H9 (cell line): Measurements from ENCODE around the gene SSX2IP. TPM values are rescaled to one million over a fixed set of nuclear protein-coding genes. Genes with fewer than 3 reads are reported as not detected.
A peak's percentile ranks its signal among the peaks of the same experiment; 100 is the strongest.

Experiments
- DNase-seq: peaks from one replicate; pipeline ENCODE4 v3.0.0-alpha.2; 2017
- H2AFZ ChIP-seq: one replicate; pipeline ENCODE4 v1.6.1; 2013; ENCODE audit warnings: mild to moderate bottlenecking, low read length, control low read depth, moderate library complexity
- H2AK5ac ChIP-seq: 2 replicates; pipeline ENCODE4 v1.6.1; 2013; ENCODE audit warnings: low read length, control low read depth, mixed read lengths; ENCODE audit not compliant: insufficient read length
- H2BK120ac ChIP-seq: one replicate; pipeline ENCODE4 v1.6.1; 2013; ENCODE audit warnings: low read depth, mild to moderate bottlenecking, low read length, control low read depth, inconsistent platforms; ENCODE audit not compliant: poor library complexity, severe bottlenecking
- H2BK12ac ChIP-seq: 2 replicates; pipeline ENCODE4 v1.6.1; 2013; ENCODE audit warnings: low read length, control low read depth, mixed read lengths, low read depth; ENCODE audit not compliant: insufficient read length
- H2BK15ac ChIP-seq: 2 replicates; pipeline ENCODE4 v1.6.1; 2013; ENCODE audit warnings: low read depth, low read length, control low read depth
- H2BK20ac ChIP-seq: one replicate; pipeline ENCODE4 v1.6.1; 2013; ENCODE audit warnings: low read depth, mild to moderate bottlenecking, low read length, control low read depth, inconsistent platforms; ENCODE audit not compliant: poor library complexity, severe bottlenecking
- H2BK5ac ChIP-seq: 2 replicates; pipeline ENCODE4 v1.6.1; 2013; ENCODE audit warnings: low read length, control low read depth, mixed read lengths; ENCODE audit not compliant: insufficient read length
- H3K14ac ChIP-seq: 2 replicates; pipeline ENCODE4 v1.6.1; 2013; ENCODE audit warnings: low read length, control low read depth; ENCODE audit not compliant: insufficient read depth
- H3K18ac ChIP-seq: 2 replicates; pipeline ENCODE4 v1.6.1; 2013; ENCODE audit warnings: low read depth, mild to moderate bottlenecking, mixed read lengths, low read length, control low read depth; ENCODE audit not compliant: insufficient read length
- H3K23ac ChIP-seq: 2 replicates; pipeline ENCODE4 v1.6.1; 2013; ENCODE audit warnings: low read length, control low read depth, mixed read lengths, low read depth; ENCODE audit not compliant: insufficient read length
- H3K23me2 ChIP-seq: 2 replicates; pipeline ENCODE4 v1.6.1; 2013; ENCODE audit warnings: low read depth, mild to moderate bottlenecking, mixed read lengths, low read length, control low read depth; ENCODE audit not compliant: insufficient read length, poor library complexity, severe bottlenecking
- H3K27ac ChIP-seq: 2 replicates; pipeline ENCODE4 v1.5.1; 2013; ENCODE audit warnings: low read length, control low read depth, mixed read lengths, low read depth; ENCODE audit not compliant: insufficient read length
- H3K27me3 ChIP-seq: 2 replicates; pipeline ENCODE4 v1.6.1; 2013; ENCODE audit warnings: low read length, control low read depth, inconsistent platforms; ENCODE audit not compliant: insufficient read depth
- H3K4ac ChIP-seq: 2 replicates; pipeline ENCODE4 v1.6.1; 2013; ENCODE audit warnings: low read depth, mild to moderate bottlenecking, control low read depth, inconsistent platforms, low read length, moderate library complexity
- H3K4me1 ChIP-seq: 2 replicates; pipeline ENCODE4 v1.6.1; 2013; ENCODE audit warnings: low read length, control low read depth, inconsistent platforms; ENCODE audit not compliant: insufficient read depth
- H3K4me2 ChIP-seq: 2 replicates; pipeline ENCODE4 v1.6.1; 2013; ENCODE audit warnings: low read length, control low read depth, mixed read lengths; ENCODE audit not compliant: insufficient read length, insufficient read depth
- H3K56ac ChIP-seq: 2 replicates; pipeline ENCODE4 v1.6.1; 2013; ENCODE audit warnings: low read depth, mild to moderate bottlenecking, mixed read lengths, low read length, control low read depth; ENCODE audit not compliant: insufficient read length
- H3K79me1 ChIP-seq: 2 replicates; pipeline ENCODE4 v1.6.1; 2013; ENCODE audit warnings: low read depth, mild to moderate bottlenecking, moderate library complexity, low read length, control low read depth, inconsistent platforms; ENCODE audit not compliant: insufficient read depth, poor library complexity, severe bottlenecking
- H3K79me2 ChIP-seq: 2 replicates; pipeline ENCODE4 v1.6.1; 2013; ENCODE audit warnings: low read length, control low read depth, inconsistent platforms; ENCODE audit not compliant: insufficient read depth
- H3K9ac ChIP-seq: 2 replicates; pipeline ENCODE4 v1.6.1; 2013; ENCODE audit warnings: low read length, control low read depth, mixed read lengths; ENCODE audit not compliant: insufficient read length; ENCODE audit errors: extremely low read depth
- H3K9me3 ChIP-seq: one replicate; pipeline ENCODE4 v1.6.1; 2013; ENCODE audit warnings: low read depth, low read length, inconsistent platforms; ENCODE audit not compliant: control insufficient read depth
- H3T11ph ChIP-seq: one replicate; pipeline ENCODE4 v1.6.1; 2013; ENCODE audit warnings: mild to moderate bottlenecking, low read length, control low read depth, inconsistent platforms
- H4K20me1 ChIP-seq: one replicate; pipeline ENCODE4 v1.6.1; 2013; ENCODE audit not compliant: control insufficient read depth, insufficient read length, insufficient read depth
- H4K5ac ChIP-seq: 2 replicates; pipeline ENCODE4 v1.6.1; 2013; ENCODE audit warnings: low read depth, mild to moderate bottlenecking, mixed read lengths, low read length, control low read depth; ENCODE audit not compliant: insufficient read length
- H4K8ac ChIP-seq: replicated peaks from 2 replicates; pipeline ENCODE4 v1.6.1; 2013; ENCODE audit warnings: low read length, control low read depth, mixed read lengths, low read depth; ENCODE audit not compliant: insufficient read length
- H4K91ac ChIP-seq: 2 replicates; pipeline ENCODE4 v1.6.1; 2013; ENCODE audit warnings: low read depth, mild to moderate bottlenecking, moderate library complexity, mixed read lengths, low read length, control low read depth; ENCODE audit not compliant: insufficient read length
- H3K27ac Mint-ChIP-seq, 3 experiments: 2 replicates in 2 of 3; 3 replicates in 1 of 3; pipeline ENCODE4 v1.8.0; 2020 to 2021; ENCODE audit warnings: mixed read lengths in 3 of 3, mild to moderate bottlenecking in 1 of 3, moderate library complexity in 1 of 3
- H3K27me3 Mint-ChIP-seq: 2 replicates; pipeline ENCODE4 v1.8.0; 2021; ENCODE audit warnings: low read depth, mild to moderate bottlenecking, moderate library complexity, mixed read lengths
- H3K36me3 Mint-ChIP-seq, 3 experiments: 2 replicates in 2 of 3; 3 replicates in 1 of 3; pipeline ENCODE4 v1.8.0; 2020 to 2021; ENCODE audit warnings: low read depth in 3 of 3, mixed read lengths in 3 of 3; ENCODE audit not compliant: insufficient read depth in 1 of 3
- H3K4me1 Mint-ChIP-seq, 2 experiments: 2 replicates each; pipeline ENCODE4 v1.8.0; 2020; ENCODE audit warnings: mixed read lengths in 2 of 2
- H3K4me3 Mint-ChIP-seq, 2 experiments: 2 replicates in 1 of 2; 3 replicates in 1 of 2; pipeline ENCODE4 v1.8.0; 2020 to 2021; ENCODE audit warnings: mild to moderate bottlenecking in 2 of 2, mixed read lengths in 2 of 2, moderate library complexity in 1 of 2
- H3K9me3 Mint-ChIP-seq, 2 experiments: 2 replicates in 1 of 2; 3 replicates in 1 of 2; pipeline ENCODE4 v1.8.0; 2020; ENCODE audit warnings: mild to moderate bottlenecking in 2 of 2, mixed read lengths in 2 of 2, moderate library complexity in 1 of 2
- CTCF ChIP-seq: fragments of 200-600 bp; sonication (generic); conservative IDR thresholded peaks from 3 replicates; pipeline ENCODE4 v1.8.0; 2021; ENCODE audit warnings: antibody characterized with exemption, mild to moderate bottlenecking
- WGBS: extraction: QIAGEN DNeasy Blood & Tissue Kit; methylation state at CpG from one replicate; pipeline ENCODE4 v1.1.7; 2013; ENCODE audit warnings: missing lambda C conversion rate, low lambda C conversion rate, mixed read lengths; ENCODE audit not compliant: insufficient read length; ENCODE audit errors: extremely low coverage; 5-methylcytosine and 5-hydroxymethylcytosine counted together
- total RNA-seq: library from RNA; stranded (reverse); gene quantifications from 2 replicates; pipeline ENCODE4 v1.2.1, GENCODE V29; 2021

SSX2IP gene
- total RNA-seq, 1 experiment from 2014 or later = 19.6 TPM

- H3K4me3 Mint-ChIP-seq = no peak overlapping the region
- Histone ChIP-seq H3K56ac (no peak overlapping the region), H4K20me1 (no peaks in the 10 kb centered on the region), H2BK12ac (no peak overlapping the region), H3K4me2 (no peak overlapping the region), H3K4ac (no peak overlapping the region), H2BK120ac (no peak overlapping the region), H3K18ac (no peak overlapping the region), H4K8ac (no peak overlapping the region), H3K4me1 (no peaks in the 10 kb centered on the region), H3K9me3 (peaks cover 15% of the 10 kb centered on the region), H3K27ac (no peak overlapping the region), H3K9ac (no peak overlapping the region), H4K91ac (no peak overlapping the region), H4K5ac (no peak overlapping the region), H3K23ac (no peak overlapping the region), H3K23me2 (no peaks in the 10 kb centered on the region), H2BK5ac (no peak overlapping the region), H2BK15ac (no peak overlapping the region), H3K14ac (no peak overlapping the region), H3K27me3 (no peaks in the 10 kb centered on the region; the same call in 1 of the 2 replicates), H2BK20ac (no peak overlapping the region), H3K79me1 (no peaks in the 10 kb centered on the region), H2AK5ac (no peak overlapping the region), H3T11ph (no peak overlapping the region), H3K79me2 (no peaks in the 10 kb centered on the region), H2AFZ (no peak overlapping the region)
- peaks cover 16 to 19% of the 10 kb centered on the region in 2 experiments for H3K4me1 Mint-ChIP-seq
- no peak for DNase-seq
- H3K27ac Mint-ChIP-seq = peak overlapping the region in 1 of 3 experiments; percentile 4; a peak in 1 of 7 replicates
- peaks cover 6% of the 10 kb centered on the region; the same call in 1 of the 2 replicates for H3K27me3 Mint-ChIP-seq
- peaks cover 20 to 34% (median 22%) of the 10 kb centered on the region in 3 experiments for H3K36me3 Mint-ChIP-seq
- TF ChIP-seq CTCF = no peak
- H3K9me3 Mint-ChIP-seq = peaks cover 35 to 48% of the 10 kb centered on the region in 2 experiments
- no CpG with 5 or more reads among the region's 5 CpGs for WGBS
Observed at GRCh38 chr1:84606977-84607376, 83.3 kb downstream of the SSX2IP start.
